SU-DHL-6 (cell line): ENCODE results near the gene NUMA1.

Source experiments
- H2AFZ ChIP-seq: fragments of 200-600 bp; sonication (generic); 2 replicates; pipeline ENCODE4 v1.6.1; 2014; ENCODE audit warnings: low read depth, mild to moderate bottlenecking, moderate library complexity, mixed read lengths, antibody characterized with exemption, low read length; ENCODE audit not compliant: severe bottlenecking
- H3F3A ChIP-seq: fragments of 200-600 bp; shearing (Covaris generic); 2 replicates; pipeline ENCODE4 v1.6.0; 2016; ENCODE audit warnings: antibody characterized with exemption, mild to moderate bottlenecking; ENCODE audit not compliant: insufficient read depth
- H3K27ac ChIP-seq: fragments of 200-600 bp; sonication (generic); 2 replicates; pipeline ENCODE4 v1.5.1; 2016; ENCODE audit warnings: low read depth, mild to moderate bottlenecking, low read length, moderate library complexity, mixed read lengths
- H3K27me3 ChIP-seq: fragments of 200-600 bp; sonication (generic), shearing (Covaris generic); 2 replicates; pipeline ENCODE4 v1.6.0; 2014; ENCODE audit warnings: mild to moderate bottlenecking, low read length
- H3K36me3 ChIP-seq: fragments of 200-600 bp; sonication (generic); 2 replicates; pipeline ENCODE4 v1.6.1; 2014; ENCODE audit warnings: mild to moderate bottlenecking, low read length, mixed read lengths
- H3K4me2 ChIP-seq: fragments of 300-600, 200-600 bp; shearing (Covaris generic), sonication (generic); 2 replicates; pipeline ENCODE4 v1.6.0; 2014; ENCODE audit warnings: low read length, low read depth, mild to moderate bottlenecking; ENCODE audit not compliant: poor library complexity, severe bottlenecking
- H3K4me3 ChIP-seq: fragments of 200-600 bp; sonication (generic); 2 replicates; pipeline ENCODE4 v1.5.1; 2014; ENCODE audit warnings: antibody characterized with exemption, low read length, mild to moderate bottlenecking, mixed read lengths; ENCODE audit not compliant: insufficient read depth, poor library complexity, severe bottlenecking
- H3K79me2 ChIP-seq: fragments of 200-600 bp; sonication (generic); 2 replicates; pipeline ENCODE4 v1.6.1; 2014; ENCODE audit warnings: mild to moderate bottlenecking, low read length, moderate library complexity; ENCODE audit not compliant: insufficient read depth
- H3K9ac ChIP-seq: fragments of 200-600 bp; sonication (generic); 2 replicates; pipeline ENCODE4 v1.7.0; 2014; ENCODE audit warnings: mild to moderate bottlenecking, low read length
- H3K9me2 ChIP-seq: fragments of 200-600 bp; sonication (generic); replicated peaks from 2 replicates; pipeline ENCODE4 v1.6.1; 2014; ENCODE audit warnings: low read length; ENCODE audit not compliant: insufficient read depth
- H3K9me3 ChIP-seq: fragments of 200-600 bp; sonication (generic); 2 replicates; pipeline ENCODE4 v1.6.1; 2014; ENCODE audit warnings: low read length, mixed read lengths; ENCODE audit not compliant: insufficient read depth
- H4K20me1 ChIP-seq: fragments of 200-600 bp; sonication (generic); 2 replicates; pipeline ENCODE4 v1.6.1; 2014; ENCODE audit warnings: low read depth, mild to moderate bottlenecking, antibody characterized with exemption, low read length, moderate library complexity, mixed read lengths
- CTCF ChIP-seq: fragments of 200-600 bp; sonication (generic); IDR thresholded peaks from one replicate; pipeline ENCODE4 v1.5.1; 2017; ENCODE audit warnings: antibody characterized with exemption, mild to moderate bottlenecking, low read length, moderate library complexity; ENCODE audit not compliant: insufficient read depth, poor library complexity, severe bottlenecking
- EZH2phosphoT487 ChIP-seq: fragments of 200-600 bp; sonication (generic), shearing (Covaris generic); conservative IDR thresholded peaks from 2 replicates; pipeline ENCODE4 v1.6.1; 2018; ENCODE audit warnings: mild to moderate bottlenecking, antibody characterized with exemption, low read length, moderate library complexity, mixed read lengths

Gene NUMA1

GRCh38 chr11:72125956-72126355 is 45.6 kb upstream of the NUMA1 start:
- H2AFZ ChIP-seq, result no peak overlapping the region
- no peak overlapping the region for H3K9ac ChIP-seq
- H3K4me3 ChIP-seq, result no peak overlapping the region
- 0 out of 2 replicates have a peak, but pooled peaks cover 2% of the 10 kb centered on the region for H3K36me3 ChIP-seq
- H3K27me3 ChIP-seq, result no peaks in the 10 kb centered on the region
- no peak overlapping the region for H3K4me2 ChIP-seq
- H3K9me2 ChIP-seq, result no peaks in the 10 kb centered on the region
- no peaks in the 10 kb centered on the region for H4K20me1 ChIP-seq
- H3F3A ChIP-seq, result no peaks in the 10 kb centered on the region
- H3K27ac ChIP-seq, result no peak overlapping the region
- no peaks in the 10 kb centered on the region for H3K79me2 ChIP-seq
- TF ChIP-seq EZH2phosphoT487, result no peak
- no peak for TF ChIP-seq CTCF
- peaks cover 56% of the 10 kb centered on the region; the same call in 1 of the 2 replicates for H3K9me3 ChIP-seq

GRCh38 chr11:72124046-72124445 is 43.7 kb upstream of the NUMA1 start:
- Histone ChIP-seq H3F3A (no peaks in the 10 kb centered on the region), H3K4me2 (no peak overlapping the region), H2AFZ (no peak overlapping the region), H3K79me2 (no peaks in the 10 kb centered on the region), H3K9me2 (no peaks in the 10 kb centered on the region), H4K20me1 (no peaks in the 10 kb centered on the region), H3K9ac (no peak overlapping the region), H3K4me3 (no peak overlapping the region), H3K9me3 (peaks cover 51% of the 10 kb centered on the region; the same call in 1 of the 2 replicates), H3K27me3 (no peaks in the 10 kb centered on the region), H3K27ac (no peak overlapping the region), H3K36me3 (0 out of 2 replicates have a peak, but pooled peaks cover 2% of the 10 kb centered on the region)
- TF ChIP-seq CTCF (no peak), EZH2phosphoT487 (no peak)

- H4K20me1 ChIP-seq, result no peaks in the 10 kb centered on the region
- H3K27ac ChIP-seq, result no peak overlapping the region
- no peak for TF ChIP-seq EZH2phosphoT487
- TF ChIP-seq CTCF, result no peak
Measured at GRCh38 chr11:72123117-72123653, 42.8 kb upstream of the NUMA1 start.

More at GRCh38 chr11:72123117-72123653, 42.8 kb upstream of the NUMA1 start:
- no peak overlapping the region for H3K9ac ChIP-seq
- no peak overlapping the region for H3K4me2 ChIP-seq
- H3K36me3 ChIP-seq, result 0 out of 2 replicates have a peak, but pooled peaks cover 2% of the 10 kb centered on the region
- H3F3A ChIP-seq, result no peaks in the 10 kb centered on the region
- no peak overlapping the region for H3K4me3 ChIP-seq
- peaks cover 42% of the 10 kb centered on the region; the same call in 1 of the 2 replicates for H3K9me3 ChIP-seq
- no peaks in the 10 kb centered on the region for H3K27me3 ChIP-seq
- H3K79me2 ChIP-seq, result no peaks in the 10 kb centered on the region
- H2AFZ ChIP-seq, result no peak overlapping the region
- no peaks in the 10 kb centered on the region for H3K9me2 ChIP-seq
